Measurements from ENCODE around the gene GHRHR. TPM values are rescaled to one million over a fixed set of nuclear protein-coding genes. Genes with fewer than 3 reads are reported as not detected.

Gene GHRHR
- total and polyA plus RNA-seq, 2 of the 4 experiments (the other 2 are of a cell fraction) = not detected

DNA sequence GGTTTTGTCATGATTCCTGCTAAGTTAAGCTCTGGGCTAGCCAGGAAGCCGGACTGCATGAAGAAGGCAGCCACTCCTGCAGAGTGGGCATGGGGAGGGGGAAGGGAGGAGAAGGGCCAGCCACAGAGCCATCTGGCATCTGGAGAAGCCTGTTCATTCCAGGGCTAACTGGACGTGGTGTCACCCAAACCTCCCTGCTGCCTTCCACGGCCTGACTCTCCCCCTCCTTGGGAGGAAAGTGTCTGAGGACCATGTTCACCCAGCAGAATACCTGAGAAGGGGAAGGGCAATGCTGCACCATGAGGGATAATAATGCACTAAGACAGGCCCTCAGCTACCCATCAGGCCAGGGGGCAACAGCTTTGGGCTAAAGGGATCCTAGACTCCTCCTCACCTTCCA is 36.7 kb upstream of the GHRHR start:
- intact Hi-C loops (cut with micrococcal nuclease) = no loop called here
- DNase-seq (no peak), ATAC-seq (ENCODE audit: low read depth) (no peak)
- no peak overlapping the region for H3K4ac ChIP-seq (ENCODE audit: low read depth, low read length)
- H3K27me3 ChIP-seq (ENCODE audit: control insufficient read depth, insufficient read depth, low read length) = peaks cover 6% of the 10 kb centered on the region; the same call in 1 of the 2 replicates
- no peak overlapping the region for H2AK5ac ChIP-seq (ENCODE audit: low read depth, low read length)
- H4K5ac ChIP-seq (ENCODE audit: low read depth, low read length) = no peak overlapping the region
- H2BK15ac ChIP-seq (ENCODE audit: low read depth, low read length) = no peak overlapping the region
- no CpG with 5 or more reads among the region's 3 CpGs for WGBS, 2 experiments (ENCODE audit: extremely low coverage in 2 of 2, insufficient read length in 1 of 2)
- H3K4me1 ChIP-seq (ENCODE audit: control insufficient read depth, insufficient read depth, low read length) = no peaks in the 10 kb centered on the region
- H3K9me1 ChIP-seq (ENCODE audit: insufficient read depth, low read length) = no peaks in the 10 kb centered on the region
- H3K27ac ChIP-seq (ENCODE audit: insufficient read depth, low read length) = no peak overlapping the region
- H3K23ac ChIP-seq (ENCODE audit: low read depth, low read length) = no peak overlapping the region
- H3K56ac ChIP-seq (ENCODE audit: extremely low read depth, insufficient read depth, low read length) = no peak overlapping the region
- H3K18ac ChIP-seq (ENCODE audit: low read depth, low read length) = no peak overlapping the region
- H3K9me3 ChIP-seq (ENCODE audit: control insufficient read depth, insufficient read depth, low read length) = peaks cover 6% of the 10 kb centered on the region
- TF ChIP-seq POLR2A (IDR thresholded peaks at IDR 0.05; ENCODE audit: low read depth, low read length) (no peak), NFE2L2 (IDR thresholded peaks at IDR 0.05; ENCODE audit: low read depth, low read length) (no peak), MAFK (IDR thresholded peaks at IDR 0.05; ENCODE audit: low read depth, low read length) (no peak), RAD21 (IDR thresholded peaks at IDR 0.05; ENCODE audit: low read length) (no peak), BHLHE40 (IDR thresholded peaks at IDR 0.05; ENCODE audit: low read depth, low read length) (no peak), RCOR1 (IDR thresholded peaks at IDR 0.05; ENCODE audit: insufficient replicate concordance, low read length) (no peak), CHD1 (IDR thresholded peaks at IDR 0.05; ENCODE audit: low read depth, low read length) (no peak)
- H2AFZ ChIP-seq (replicated peaks; ENCODE audit: low read length, poor library complexity) = no peak overlapping the region
- POLR2A ChIA-PET (ENCODE audit: unreplicated experiment) = no interaction called here
- H2BK120ac ChIP-seq (ENCODE audit: low read depth, low read length) = no peak overlapping the region
- no peak overlapping the region for H2BK20ac ChIP-seq (ENCODE audit: low read depth, low read length)
- no TSS peak for BruUV-seq (replicated peaks)
- no peak overlapping the region for H3K4me3 ChIP-seq (ENCODE audit: insufficient read depth, low read depth, low read length)
- no peak overlapping the region for H4K8ac ChIP-seq (ENCODE audit: low read depth in 2 of 2, low read length in 2 of 2)
- no peak overlapping the region for H3K4me2 ChIP-seq (ENCODE audit: low read depth, low read length)
- in situ Hi-C loops (cut with MboI; ENCODE audit: low sequenced_read_pairs) = no loop called here
- no peaks in the 10 kb centered on the region for H3K79me1 ChIP-seq (ENCODE audit: low read depth in 1 of 2, low read length in 2 of 2)
- dilution Hi-C loops (cut with HindIII; ENCODE audit: low sequenced_read_pairs, unreplicated experiment) = no loop called here
- no peak overlapping the region for H4K91ac ChIP-seq (ENCODE audit: insufficient read depth, low read depth, low read length)
- H3K14ac ChIP-seq (replicated peaks; ENCODE audit: low read depth, low read length) = no peak overlapping the region
- H2AK9ac ChIP-seq (replicated peaks; ENCODE audit: low read depth, low read length, poor library complexity) = peak overlapping the region; percentile 55
- H3K9ac ChIP-seq (ENCODE audit: low read depth, low read length) = no peak overlapping the region
- CTCF ChIA-PET = interaction anchor here (1.3 kb wide), 1 partner anchor 12 kb away, joined by 3 read pairs; no protein-coding TSS in a partner anchor
- H3K36me3 ChIP-seq (ENCODE audit: control insufficient read depth, insufficient read depth, low read length) = no peaks in the 10 kb centered on the region
- H4K20me1 ChIP-seq (ENCODE audit: insufficient read depth, low read length) = no peaks in the 10 kb centered on the region
- H2BK5ac ChIP-seq (ENCODE audit: low read depth, low read length, poor library complexity, severe bottlenecking) = no peak overlapping the region
